Neural cell (in vitro differentiated cells): Measurements from ENCODE around the gene BOD1. TPM values are rescaled to one million over a fixed set of nuclear protein-coding genes. Genes with fewer than 3 reads are reported as not detected.

Experiments
- H2AFZ ChIP-seq: fragments of 200-600, 300-800 bp; sonication (generic), shearing (Covaris generic); 2 replicates; pipeline ENCODE4 v1.6.0; 2014; ENCODE audit warnings: low read depth, mild to moderate bottlenecking, antibody characterized with exemption, low read length, moderate library complexity
- H3F3A ChIP-seq: fragments of 200-600 bp; shearing (Covaris generic); 2 replicates; pipeline ENCODE4 v1.6.1; 2016; ENCODE audit warnings: mild to moderate bottlenecking, moderate library complexity, mixed read lengths, antibody characterized with exemption, low read length; ENCODE audit not compliant: insufficient read depth, poor library complexity, severe bottlenecking
- H3K27ac ChIP-seq: fragments of 200-600, 300-800 bp; sonication (generic), shearing (Covaris generic); 2 replicates; pipeline ENCODE4 v1.5.1; 2014; ENCODE audit warnings: mild to moderate bottlenecking, low read length, moderate library complexity
- H3K27me3 ChIP-seq: fragments of 300-800, 200-600 bp; sonication (generic), shearing (Covaris generic); 2 replicates; pipeline ENCODE4 v1.6.0; 2014; ENCODE audit warnings: mild to moderate bottlenecking, low read depth, low read length, moderate library complexity; ENCODE audit not compliant: insufficient read depth
- H3K36me3 ChIP-seq: fragments of 300-800, 200-600 bp; sonication (generic), shearing (Covaris generic); 2 replicates; pipeline ENCODE4 v1.5.1; 2014; ENCODE audit warnings: mild to moderate bottlenecking, antibody characterized with exemption, low read length, moderate library complexity; ENCODE audit not compliant: insufficient read depth
- H3K4me2 ChIP-seq: fragments of 300-800, 200-600 bp; sonication (generic), shearing (Covaris generic); 2 replicates; pipeline ENCODE4 v1.6.0; 2014; ENCODE audit warnings: mild to moderate bottlenecking, low read length
- H3K4me3 ChIP-seq: fragments of 300-800, 200-600 bp; sonication (generic), shearing (Covaris generic); 2 replicates; pipeline ENCODE4 v1.5.1; 2014; ENCODE audit warnings: mild to moderate bottlenecking, low read length, moderate library complexity
- H3K79me2 ChIP-seq: fragments of 200-600 bp; shearing (Covaris generic); replicated peaks from 2 replicates; pipeline ENCODE4 v1.6.0; 2014; ENCODE audit warnings: mild to moderate bottlenecking, low read length, moderate library complexity; ENCODE audit not compliant: insufficient read depth
- H3K9ac ChIP-seq: fragments of 300-800, 200-600 bp; sonication (generic), shearing (Covaris generic); 2 replicates; pipeline ENCODE4 v1.6.1; 2016; ENCODE audit warnings: mild to moderate bottlenecking, low read length, mixed read lengths
- H3K9me2 ChIP-seq: fragments of 200-600 bp; shearing (Covaris generic); 2 replicates; pipeline ENCODE4 v1.6.1; 2016; ENCODE audit warnings: mild to moderate bottlenecking, low read length, mixed read lengths; ENCODE audit not compliant: insufficient read depth
- H3K9me3 ChIP-seq: fragments of 200-600, 300-800 bp; sonication (generic), shearing (Covaris generic); 2 replicates; pipeline ENCODE4 v1.6.1; 2016; ENCODE audit warnings: mild to moderate bottlenecking, mixed run types, low read length, moderate library complexity, mixed read lengths
- H4K20me1 ChIP-seq: fragments of 200-600 bp; shearing (Covaris generic); 2 replicates; pipeline ENCODE4 v1.6.1; 2016; ENCODE audit warnings: mild to moderate bottlenecking, mixed run types; ENCODE audit not compliant: insufficient read depth
- CTCF ChIP-seq: fragments of 450-650 bp; IDR thresholded peaks from 2 replicates; pipeline ENCODE4 v1.5.1; 2014; ENCODE audit warnings: antibody characterized with exemption, mild to moderate bottlenecking, moderate library complexity; ENCODE audit not compliant: poor library complexity, severe bottlenecking
- EP300 ChIP-seq: fragments of 450-650 bp; conservative IDR thresholded peaks from 2 replicates; pipeline ENCODE4 v1.6.1; 2014; ENCODE audit warnings: antibody characterized with exemption, mild to moderate bottlenecking, moderate library complexity; ENCODE audit not compliant: poor library complexity, severe bottlenecking
- EZH2 ChIP-seq: fragments of 200-600, 300-800 bp; shearing (Covaris generic), sonication (generic); IDR thresholded peaks from 2 replicates; pipeline ENCODE4 v1.6.1; 2014; ENCODE audit warnings: antibody characterized with exemption, low read length, borderline replicate concordance, mild to moderate bottlenecking; ENCODE audit not compliant: insufficient read depth, poor library complexity, severe bottlenecking
- MXI1 ChIP-seq: fragments of 450-650 bp; conservative IDR thresholded peaks from 2 replicates; pipeline ENCODE4 v1.6.1; 2014; ENCODE audit warnings: antibody characterized with exemption, mild to moderate bottlenecking; ENCODE audit not compliant: poor library complexity, severe bottlenecking
- POLR2AphosphoS5 ChIP-seq: IDR thresholded peaks from 2 replicates; pipeline ENCODE4 v1.6.1; 2012
- RAD21 ChIP-seq: fragments of 450-650 bp; conservative IDR thresholded peaks from 2 replicates; pipeline ENCODE4 v1.6.1; 2014; ENCODE audit warnings: antibody characterized with exemption, mild to moderate bottlenecking, moderate library complexity
- REST ChIP-seq: IDR thresholded peaks from 2 replicates; pipeline ENCODE4 v1.6.1; 2012; ENCODE audit warnings: borderline replicate concordance
- SMC3 ChIP-seq: fragments of 450-650 bp; conservative IDR thresholded peaks from 2 replicates; pipeline ENCODE4 v1.6.1; 2014; ENCODE audit warnings: antibody characterized with exemption, mild to moderate bottlenecking, moderate library complexity; ENCODE audit not compliant: poor library complexity
- TAF1 ChIP-seq: IDR thresholded peaks from 2 replicates; pipeline ENCODE4 v1.6.1; 2012; ENCODE audit warnings: low read depth
- polyA plus RNA-seq: library from polyadenylated mRNA; depleted of rRNA; stranded (reverse); fragments of >200 nt; gene quantifications from 2 replicates; pipeline ENCODE4 v1.2.3, GENCODE V29; 2014

BOD1 gene
- polyA plus RNA-seq, 1 donor from 2014 or later: 178 TPM

- no peaks in the 10 kb centered on the region for H4K20me1 ChIP-seq
- no peak overlapping the region for H3K4me3 ChIP-seq
- no peak overlapping the region for H2AFZ ChIP-seq
- H3K9ac ChIP-seq: no peak overlapping the region
- H3K27me3 ChIP-seq: no peaks in the 10 kb centered on the region
- no peaks in the 10 kb centered on the region for H3K36me3 ChIP-seq
- H3K9me2 ChIP-seq: no peaks in the 10 kb centered on the region
- H3K9me3 ChIP-seq: no peaks in the 10 kb centered on the region
- no peak overlapping the region for H3K27ac ChIP-seq
- H3K4me2 ChIP-seq: no peak overlapping the region
- no peaks in the 10 kb centered on the region for H3K79me2 ChIP-seq
- no peaks in the 10 kb centered on the region for H3F3A ChIP-seq
- TF ChIP-seq CTCF: no peak
- TF ChIP-seq RAD21: no peak
- no peak for TF ChIP-seq SMC3
- no peak for TF ChIP-seq EP300
- no peak for TF ChIP-seq MXI1
- TF ChIP-seq EZH2: no peak
- no peak for TF ChIP-seq REST
- TF ChIP-seq TAF1: no peak
- TF ChIP-seq POLR2AphosphoS5: no peak
Observed at GRCh38 chr5:173631478-173631877, 15.0 kb upstream of the BOD1 start.

- no peaks in the 10 kb centered on the region for H3K79me2 ChIP-seq
- no peak overlapping the region for H3K9ac ChIP-seq
- no peaks in the 10 kb centered on the region for H3K9me2 ChIP-seq
- H3K36me3 ChIP-seq: no peaks in the 10 kb centered on the region
- H3K27ac ChIP-seq: no peak overlapping the region
- TF ChIP-seq POLR2AphosphoS5 (no peak), CTCF (no peak), EZH2 (no peak), EP300 (no peak), REST (no peak), RAD21 (no peak), MXI1 (no peak), TAF1 (no peak), SMC3 (no peak)
- H3K9me3 ChIP-seq: no peaks in the 10 kb centered on the region
- H3K4me3 ChIP-seq: no peak overlapping the region
- no peak overlapping the region for H2AFZ ChIP-seq
- no peaks in the 10 kb centered on the region for H3K27me3 ChIP-seq
- H3K4me2 ChIP-seq: no peak overlapping the region
- H4K20me1 ChIP-seq: no peaks in the 10 kb centered on the region
- H3F3A ChIP-seq: no peaks in the 10 kb centered on the region
Observed at GRCh38 chr5:173630724-173631365, 14.4 kb upstream of the BOD1 start.
